GM19395 (cell line): Measurements from ENCODE around the gene TRAPPC3.
A peak's percentile ranks its signal among the peaks of the same experiment; 100 is the strongest.
"Not testable (repeated sequence)": the region's sequence is repeated elsewhere in the genome, so short reads cannot be mapped to it uniquely, and the experiment has no call there.

Experiments used
- ATAC-seq: cut with Tn5 transposase; IDR thresholded peaks from one replicate; pipeline ENCODE4 v1.9.1; 2021; ENCODE audit warnings: mild to moderate bottlenecking, moderate library complexity; ENCODE audit not compliant: unreplicated experiment

Gene TRAPPC3

DNA sequence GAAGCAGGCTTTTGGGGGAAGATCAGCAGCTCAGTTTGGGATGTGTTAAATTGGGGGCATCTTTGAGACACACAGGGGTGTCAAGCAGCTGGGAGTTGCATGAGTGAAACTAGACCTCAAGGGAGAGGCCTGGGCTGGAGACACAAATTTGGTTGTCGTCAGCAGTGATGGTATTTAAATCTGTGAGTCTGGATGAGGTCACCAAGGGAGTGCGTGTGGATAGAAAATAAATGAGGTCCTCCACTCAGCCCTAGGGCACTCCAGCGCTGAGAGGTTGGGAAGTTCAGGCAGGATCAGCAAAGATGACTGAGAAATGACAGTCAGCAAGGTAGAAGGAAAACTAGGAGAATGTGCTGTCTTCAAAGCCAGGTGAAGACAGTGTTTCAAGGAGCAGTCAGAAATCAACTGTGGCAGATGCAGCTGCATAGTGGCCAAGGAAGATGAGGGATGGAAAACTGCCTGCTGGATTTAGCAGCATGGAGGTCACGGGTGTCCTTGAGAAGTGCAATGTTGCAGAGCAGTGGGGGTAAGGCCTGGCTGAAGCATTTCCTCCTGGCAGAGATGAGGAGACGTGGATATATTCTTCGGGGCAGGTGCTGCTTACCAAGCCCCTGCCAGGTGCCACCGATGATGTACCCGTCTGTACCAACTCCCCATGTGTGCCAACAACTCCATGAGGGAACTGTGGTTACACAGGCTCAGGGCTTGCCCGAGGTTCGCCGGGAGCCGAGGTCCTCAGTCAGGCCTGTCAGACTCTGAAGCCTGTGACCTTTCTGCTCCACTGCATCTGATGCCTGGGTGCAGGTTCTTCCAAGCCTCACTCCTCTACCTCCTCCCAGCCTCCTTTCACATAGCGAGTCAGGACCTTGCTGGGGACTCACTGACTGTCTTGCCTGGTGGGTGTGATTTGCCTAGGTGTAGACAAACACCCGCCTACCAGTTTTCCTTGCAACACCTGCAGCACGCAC lies 17.9 kb upstream of the TRAPPC3 start:
- ATAC-seq, result no peak

DNA sequence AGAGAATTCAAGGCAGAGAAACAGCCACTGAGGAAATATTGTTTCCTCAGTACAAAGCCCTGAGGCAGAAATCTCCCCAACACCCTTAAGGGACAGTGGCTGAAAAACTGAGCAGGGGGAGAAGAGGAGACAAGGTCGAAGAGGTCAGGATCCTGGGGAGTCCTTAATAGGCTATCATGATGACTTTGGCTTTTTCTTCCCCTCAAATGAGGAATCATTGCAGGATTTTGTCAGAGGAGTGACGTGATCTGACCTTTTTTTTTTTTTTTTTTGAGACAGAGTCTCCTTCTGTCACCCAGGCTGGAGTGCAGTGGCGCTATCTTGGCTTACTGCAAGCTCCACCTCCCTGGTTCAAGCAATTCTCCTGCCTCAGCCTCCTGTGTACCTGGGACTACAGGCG lies 16.9 kb upstream of the TRAPPC3 start:
- no peak for ATAC-seq

DNA sequence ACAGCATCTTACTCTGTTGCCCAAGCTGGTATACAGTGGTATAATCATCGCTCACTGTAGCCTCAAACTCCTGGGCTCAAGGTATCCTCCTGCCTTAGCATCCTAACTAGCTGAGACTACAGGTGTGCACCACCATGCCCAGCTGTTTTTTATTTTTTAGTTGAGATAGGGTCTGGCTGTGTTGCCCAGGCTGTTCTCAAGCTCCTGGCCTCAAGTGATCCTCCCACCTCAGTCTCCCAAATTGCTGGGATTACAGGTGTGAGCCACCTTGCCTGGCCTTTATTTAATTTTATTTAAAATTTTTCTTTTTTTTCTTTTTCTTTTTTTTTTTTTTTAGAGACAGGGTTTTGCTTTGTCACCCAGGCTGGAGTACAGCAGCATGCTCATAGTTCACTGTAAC lies 15.9 kb upstream of the TRAPPC3 start:
- no peak for ATAC-seq

DNA sequence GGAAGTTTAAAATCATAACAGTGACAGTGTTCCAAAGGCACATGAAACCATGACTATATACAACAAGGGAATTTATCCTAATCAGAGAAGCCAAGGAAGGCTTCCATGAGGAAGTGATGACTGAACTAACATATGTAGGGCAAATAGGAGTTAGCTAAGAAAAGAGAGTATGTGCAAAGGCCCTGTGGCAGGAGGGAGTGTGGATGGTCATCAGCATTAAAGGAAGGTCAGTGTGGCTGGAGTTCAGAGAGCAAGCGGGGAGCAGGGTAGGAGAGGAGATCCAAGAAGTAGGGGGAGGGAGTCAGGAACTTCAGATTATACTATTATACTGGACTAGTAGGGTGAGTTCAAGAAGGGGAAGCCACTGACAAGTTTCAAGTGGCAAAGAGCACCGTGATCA lies 15.1 kb upstream of the TRAPPC3 start:
- no peak for ATAC-seq

DNA sequence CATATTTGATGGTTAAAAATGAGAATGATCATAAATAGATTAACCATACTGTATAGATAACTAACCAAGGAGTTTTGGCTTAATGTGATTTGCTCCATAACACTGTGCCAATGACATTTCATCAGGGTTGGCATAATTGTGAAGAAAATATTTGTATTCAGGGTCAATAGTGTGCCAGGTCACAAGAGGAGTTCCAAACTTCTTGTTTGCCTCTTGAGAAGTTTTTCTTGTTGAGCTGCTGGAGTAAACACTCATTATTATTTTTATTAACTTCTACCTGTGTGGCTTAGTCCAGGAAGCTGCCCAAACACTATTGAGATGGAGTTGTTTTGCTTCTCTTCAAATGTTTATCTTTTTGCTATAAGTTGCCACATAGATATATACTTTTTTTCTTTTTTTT lies 14.1 kb upstream of the TRAPPC3 start:
- no peak for ATAC-seq

DNA sequence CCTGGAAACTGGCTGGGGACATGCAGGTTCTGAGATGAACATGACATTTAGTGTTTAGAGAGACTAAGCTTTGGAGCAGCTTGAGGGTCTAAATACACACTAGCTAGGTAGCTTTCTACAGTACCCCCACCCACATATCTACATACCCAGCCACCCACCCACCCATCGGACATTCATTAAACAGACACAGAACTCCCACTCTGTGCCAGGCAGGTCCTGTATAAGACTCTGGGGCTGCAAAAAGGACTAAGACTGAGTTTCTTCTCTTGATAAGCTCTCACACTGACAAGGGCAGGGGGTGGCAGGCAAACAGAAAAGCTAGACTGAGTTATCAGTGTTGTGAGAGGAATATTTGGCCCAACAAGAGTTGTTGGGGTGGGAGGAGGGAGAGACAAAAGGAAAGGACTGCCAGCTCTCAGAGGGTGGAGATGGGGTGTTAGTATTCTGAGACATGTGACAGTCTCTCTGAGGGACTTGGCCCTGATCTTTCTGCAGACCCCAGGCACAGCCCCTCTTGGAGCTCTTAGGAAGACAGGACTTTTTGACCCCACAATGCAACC lies 13.5 kb upstream of the TRAPPC3 start:
- ATAC-seq, result no peak

DNA sequence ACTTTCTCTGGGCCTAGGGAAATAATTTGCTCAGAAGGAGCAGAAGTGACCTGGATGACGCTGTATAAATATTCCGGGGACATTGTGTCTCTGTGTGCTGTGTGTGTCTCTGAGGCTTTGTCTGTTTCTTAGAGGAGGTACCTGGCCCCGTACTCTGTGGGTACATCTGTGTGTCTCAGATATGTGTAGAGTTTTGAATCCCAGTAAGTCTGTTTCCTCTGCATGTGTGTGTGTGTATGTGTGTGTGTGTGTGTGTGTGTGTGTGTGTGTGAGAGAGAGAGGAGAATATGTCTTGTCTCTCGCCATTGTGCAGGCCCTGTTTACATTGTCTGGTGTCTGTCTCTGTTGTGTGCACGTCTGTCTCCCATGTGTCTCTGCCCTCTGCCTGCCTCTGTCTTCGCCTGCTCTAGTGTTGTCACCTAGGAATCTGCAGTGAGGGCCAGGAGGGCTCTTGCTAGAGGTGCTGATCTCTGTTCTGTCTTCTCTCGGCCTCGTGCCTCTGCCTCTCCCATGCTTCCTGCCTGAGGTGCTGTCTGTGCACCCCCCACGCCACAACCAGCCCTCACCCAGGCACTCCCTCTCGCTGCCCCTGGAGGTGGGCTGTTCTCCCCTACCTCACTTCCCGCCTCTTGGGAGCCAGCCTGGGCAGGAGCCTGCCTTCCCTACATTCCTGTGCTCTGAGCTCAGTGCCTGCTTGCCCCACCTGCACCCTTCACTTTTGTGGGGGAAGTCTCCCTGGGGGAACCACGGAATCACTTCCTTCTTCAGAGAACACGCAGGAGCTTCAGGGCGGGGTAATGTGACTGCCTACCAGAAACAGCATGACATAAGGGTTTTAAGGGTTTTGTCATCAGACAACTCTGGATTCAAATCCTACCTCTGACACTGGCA lies 12.6 kb upstream of the TRAPPC3 start:
- no peak for ATAC-seq

DNA sequence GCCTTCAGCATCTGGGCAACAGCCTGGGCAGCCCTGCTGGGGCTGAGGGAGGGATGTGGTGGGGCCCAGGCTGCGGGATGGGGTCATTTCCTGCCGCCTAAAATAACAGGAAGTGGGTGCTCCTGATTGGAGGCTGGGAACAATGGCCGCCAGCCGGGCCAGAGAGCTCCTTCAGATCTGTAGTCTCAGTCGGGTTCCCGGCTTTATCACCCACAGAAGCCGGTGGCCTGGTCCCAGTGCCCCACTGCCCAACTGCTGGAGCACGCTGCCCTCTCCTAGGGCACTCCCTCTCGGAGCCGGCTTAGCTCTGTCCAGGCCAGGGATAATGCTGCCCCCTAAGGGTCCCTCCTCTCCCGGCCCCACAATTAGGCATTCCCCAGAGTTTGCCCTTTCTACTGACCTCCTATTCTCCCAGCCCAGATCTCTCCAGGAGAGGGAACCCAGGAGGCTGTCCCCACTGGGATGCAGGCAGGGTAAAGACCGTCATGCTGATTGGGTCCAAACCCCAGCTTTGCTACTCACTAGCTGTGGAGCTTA lies 11.7 kb upstream of the TRAPPC3 start:
- no peak for ATAC-seq

DNA sequence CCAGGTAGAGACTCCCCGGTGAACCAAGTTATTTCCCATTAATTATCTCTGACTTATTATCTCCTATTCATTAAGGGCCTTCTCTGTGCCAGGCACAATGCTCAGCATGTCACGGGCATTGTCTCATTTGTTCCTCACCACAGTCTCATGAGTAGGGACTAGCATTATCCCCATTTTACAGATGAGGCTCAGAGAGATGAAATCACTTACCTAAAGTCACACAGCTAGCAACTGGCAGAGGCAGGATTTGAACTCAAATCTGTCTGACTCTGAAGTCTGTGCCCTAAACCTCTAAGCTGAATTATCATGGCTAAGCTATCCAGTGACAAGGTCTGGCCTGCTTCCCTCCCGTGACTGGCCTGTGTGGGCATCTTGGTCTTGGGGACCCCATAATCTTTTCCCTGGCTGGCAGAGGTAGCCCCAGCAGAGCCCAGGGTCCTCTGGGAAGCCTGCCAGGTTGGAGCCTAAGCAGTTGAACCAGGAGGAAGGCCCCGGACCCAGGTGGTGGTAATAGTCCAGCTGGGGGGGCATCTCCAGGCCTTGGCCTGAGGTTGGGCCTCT lies 11.2 kb upstream of the TRAPPC3 start:
- ATAC-seq, result no peak

DNA sequence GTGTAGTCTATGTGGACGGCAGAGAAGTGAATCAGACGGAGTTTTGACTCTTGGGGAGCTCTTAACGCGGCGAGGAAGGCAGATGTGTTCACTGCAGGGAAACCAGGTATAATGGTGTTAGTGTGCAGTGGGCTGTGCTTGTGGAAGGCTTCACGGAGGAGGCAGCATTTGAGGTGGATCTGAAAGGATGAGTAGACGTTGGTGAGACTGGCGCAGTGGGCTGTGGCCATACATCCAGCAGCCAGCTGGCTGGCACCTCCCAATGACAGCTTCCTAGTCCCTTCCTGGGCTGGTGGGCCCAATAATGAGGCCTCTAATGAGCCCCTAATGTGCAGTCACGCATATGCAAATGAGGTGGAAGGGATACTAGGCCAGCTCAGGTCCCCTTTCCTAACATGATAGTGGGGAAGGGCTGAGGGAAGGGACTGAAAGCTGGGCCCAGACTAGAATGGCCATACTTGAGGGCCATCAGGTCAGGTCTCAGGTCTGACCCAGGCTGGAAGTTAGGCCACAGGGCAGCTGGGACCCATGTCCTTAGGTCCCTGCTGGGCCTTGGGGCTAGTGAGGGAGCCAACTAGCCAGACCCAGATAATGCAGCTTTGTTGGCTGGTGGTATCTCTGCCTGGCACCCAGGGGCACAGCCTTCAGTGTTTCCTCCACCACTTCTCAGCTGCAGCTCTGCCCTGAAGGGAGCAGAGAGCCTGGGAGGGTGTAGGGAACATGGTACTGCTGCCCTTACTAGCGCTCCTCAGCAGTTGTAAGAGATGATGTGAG lies 10.5 kb upstream of the TRAPPC3 start:
- no peak for ATAC-seq

DNA sequence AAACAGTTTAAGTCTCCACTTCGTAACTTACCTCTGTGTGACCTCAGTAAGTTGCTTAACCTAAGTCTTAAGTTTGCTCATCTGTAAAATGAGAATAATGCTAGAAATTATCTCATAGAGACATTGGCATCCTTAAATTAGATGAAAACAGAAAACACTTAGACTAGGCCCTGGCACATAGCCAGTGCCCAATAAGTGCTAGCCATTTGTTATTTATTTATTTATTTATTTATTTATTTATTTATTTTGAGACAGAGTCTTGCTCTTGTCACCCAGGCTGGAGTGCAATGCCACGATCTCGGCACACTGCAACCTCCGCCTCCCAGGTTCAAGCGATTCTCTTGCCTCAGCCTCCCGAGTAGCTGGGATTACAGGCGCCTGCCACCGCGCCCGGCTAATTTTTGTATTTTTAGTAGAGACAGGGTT lies 9.6 kb upstream of the TRAPPC3 start:
- ATAC-seq, result not testable (repeated sequence)

DNA sequence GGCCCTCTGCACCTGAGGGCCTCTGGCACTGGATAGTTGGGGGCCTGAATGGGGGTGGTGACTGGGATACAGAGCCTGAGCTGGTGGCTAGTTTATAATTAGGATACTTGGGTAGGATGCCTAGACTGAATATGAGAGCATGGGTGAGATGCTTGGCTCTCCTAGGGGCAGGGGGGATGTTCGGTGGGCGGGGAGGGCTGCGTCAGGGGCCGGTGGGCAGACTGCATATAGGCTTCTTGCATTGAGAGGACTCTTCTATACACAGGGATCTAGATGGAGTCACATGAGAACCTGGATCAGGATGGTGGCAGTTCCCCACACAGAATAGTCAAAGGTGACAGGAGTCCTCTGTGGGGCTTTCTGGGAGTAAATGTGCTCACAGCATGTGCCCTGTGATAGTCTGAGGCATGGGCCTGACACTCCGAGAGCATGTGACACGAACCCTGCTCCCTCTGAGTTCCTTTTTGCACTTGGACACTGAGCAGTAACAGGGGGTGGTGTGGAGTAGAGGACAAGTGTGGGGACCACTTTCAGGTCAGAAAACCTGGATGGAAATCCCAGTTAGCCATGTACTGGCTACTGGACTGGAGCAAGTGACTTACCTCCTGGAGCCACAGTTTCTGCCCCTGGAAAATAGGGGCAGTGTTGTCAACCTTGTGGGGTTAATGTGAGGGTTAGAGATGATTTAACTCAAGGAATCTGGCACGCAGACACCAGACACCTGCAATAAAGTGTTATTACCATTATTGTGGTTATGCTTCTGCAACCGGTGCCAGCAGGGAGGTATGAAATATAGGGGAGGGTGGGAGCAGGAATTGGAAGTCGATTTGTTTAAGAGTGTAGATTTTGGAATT lies 8.9 kb upstream of the TRAPPC3 start:
- ATAC-seq, result no peak

DNA sequence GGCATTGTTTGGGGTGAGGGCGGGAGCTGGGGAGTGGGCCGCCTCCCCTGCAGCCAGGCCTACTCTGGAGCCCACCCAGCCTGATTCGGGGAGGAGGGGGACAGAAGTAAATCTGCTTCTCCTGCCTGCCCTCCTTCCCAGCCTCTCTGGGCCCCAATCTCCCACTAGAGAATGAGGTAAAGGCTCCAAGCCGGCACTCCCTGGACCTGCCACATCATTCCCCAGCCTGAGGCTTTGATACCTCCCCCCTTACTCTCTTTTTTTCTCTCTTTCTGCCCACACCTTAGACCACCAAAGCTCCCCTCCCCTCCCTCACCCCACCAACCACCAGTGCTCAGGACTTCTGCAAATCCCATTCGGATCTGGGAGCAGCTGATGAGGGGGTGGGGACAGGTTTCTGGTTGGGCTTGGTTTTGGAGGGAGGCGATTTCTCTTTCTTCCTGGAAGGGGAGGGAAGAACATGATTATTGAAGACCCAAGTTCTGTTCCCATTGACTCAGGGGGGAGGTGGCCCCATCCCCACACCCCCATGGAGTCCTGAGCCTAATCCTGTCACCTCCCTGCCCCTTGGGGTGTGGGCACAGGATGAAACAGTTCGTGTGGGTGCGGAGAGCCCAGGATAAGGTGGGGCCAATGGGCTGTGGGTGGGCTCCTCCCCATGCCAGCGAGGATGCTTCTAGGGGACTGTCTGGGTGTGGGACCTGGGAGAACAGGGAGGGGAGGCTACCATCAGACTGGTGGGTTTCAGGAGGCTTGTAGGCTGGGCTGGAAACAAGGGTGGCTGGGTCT lies 8.0 kb upstream of the TRAPPC3 start:
- no peak for ATAC-seq

DNA sequence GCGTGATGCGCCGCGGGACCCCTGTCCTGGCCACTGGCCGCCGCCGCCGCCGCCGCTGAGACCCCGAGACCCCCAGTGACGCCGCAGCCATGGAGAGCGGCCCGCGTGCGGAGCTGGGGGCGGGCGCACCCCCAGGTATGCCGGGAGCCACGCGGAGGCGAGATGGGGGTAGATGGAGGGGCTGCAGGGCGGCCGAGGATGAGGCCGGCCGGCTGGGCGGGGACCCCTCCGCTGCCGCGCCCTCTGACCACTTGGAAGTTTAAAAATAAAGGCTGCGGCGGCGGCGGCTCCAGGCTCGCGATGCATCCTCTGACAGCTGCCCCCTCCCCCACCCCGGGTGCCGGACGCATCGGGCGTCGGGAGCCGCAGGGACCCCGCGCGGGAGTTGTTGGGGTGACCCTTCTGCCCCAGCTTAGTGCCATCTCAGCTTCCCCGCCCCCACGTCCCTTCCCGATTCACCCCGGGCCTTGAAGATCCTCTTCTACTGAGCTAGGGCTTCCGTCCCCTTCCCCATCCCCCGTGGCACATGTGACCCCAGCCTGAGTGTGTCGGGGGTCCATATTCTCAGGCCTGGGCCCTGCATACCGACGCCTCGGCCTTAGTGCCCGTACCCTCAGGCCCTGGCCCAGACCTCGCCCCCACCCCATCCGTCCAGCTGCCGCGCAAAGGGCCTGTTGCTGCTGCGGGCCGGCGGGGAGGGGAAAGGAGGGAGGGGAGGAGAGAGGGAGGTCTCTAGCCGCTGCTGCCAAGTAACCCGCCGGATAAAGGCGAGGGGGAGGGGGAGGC lies 7.2 kb upstream of the TRAPPC3 start:
- peak; percentile 33 for ATAC-seq

DNA sequence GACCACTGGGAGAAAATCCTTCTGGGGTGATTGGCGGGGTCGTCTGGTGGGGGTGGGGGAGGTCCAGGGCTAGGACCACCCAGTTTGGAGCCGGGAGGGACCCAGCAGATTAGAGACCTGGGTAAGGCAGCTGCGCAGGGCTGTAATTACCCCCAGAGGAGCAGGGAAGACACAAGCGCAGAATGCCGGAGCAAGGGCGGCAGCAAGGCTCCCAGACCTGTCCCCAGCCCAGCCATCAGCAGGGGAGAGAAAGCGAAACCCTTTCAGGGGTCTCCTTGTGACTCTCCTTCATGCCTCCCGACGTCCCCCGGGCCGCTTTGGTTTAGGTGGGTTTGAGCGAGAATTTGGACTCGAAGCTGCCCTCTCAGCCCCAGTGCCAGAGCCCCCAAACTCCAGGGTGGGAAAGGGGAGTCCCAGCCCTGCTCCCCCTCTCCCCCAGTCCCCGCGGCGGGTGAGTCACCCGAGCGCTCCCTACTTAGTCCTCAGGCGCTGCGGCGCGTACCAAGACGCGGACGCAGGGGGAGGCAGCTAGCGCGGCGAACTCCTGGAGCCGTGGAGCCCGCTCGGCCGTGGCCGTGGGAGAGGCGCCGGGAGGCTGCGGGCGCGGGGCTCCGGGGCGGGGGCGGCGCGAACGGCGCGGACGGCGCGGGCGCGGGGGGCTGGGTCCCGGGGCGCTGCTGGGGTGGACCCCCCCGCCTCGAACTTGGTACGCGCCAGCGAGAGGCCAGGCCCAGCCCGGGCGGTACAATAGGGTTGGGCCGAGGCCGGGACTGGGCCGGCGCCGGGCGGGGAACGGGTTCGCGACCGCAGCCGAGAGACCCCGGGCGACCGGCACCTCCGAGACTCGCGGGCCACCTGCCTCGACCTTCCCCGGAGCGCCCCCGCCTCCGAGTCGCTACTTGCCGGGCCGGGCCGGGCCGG lies 6.4 kb upstream of the TRAPPC3 start, which contains the start of gene MAP7D1:
Gene MAP7D1, plus strand, starts transcription at position 753 of the 921 bp plus-strand sequence. CDS start 258 bp downstream, outside the sequence.
- peak; percentile 49 for ATAC-seq

DNA sequence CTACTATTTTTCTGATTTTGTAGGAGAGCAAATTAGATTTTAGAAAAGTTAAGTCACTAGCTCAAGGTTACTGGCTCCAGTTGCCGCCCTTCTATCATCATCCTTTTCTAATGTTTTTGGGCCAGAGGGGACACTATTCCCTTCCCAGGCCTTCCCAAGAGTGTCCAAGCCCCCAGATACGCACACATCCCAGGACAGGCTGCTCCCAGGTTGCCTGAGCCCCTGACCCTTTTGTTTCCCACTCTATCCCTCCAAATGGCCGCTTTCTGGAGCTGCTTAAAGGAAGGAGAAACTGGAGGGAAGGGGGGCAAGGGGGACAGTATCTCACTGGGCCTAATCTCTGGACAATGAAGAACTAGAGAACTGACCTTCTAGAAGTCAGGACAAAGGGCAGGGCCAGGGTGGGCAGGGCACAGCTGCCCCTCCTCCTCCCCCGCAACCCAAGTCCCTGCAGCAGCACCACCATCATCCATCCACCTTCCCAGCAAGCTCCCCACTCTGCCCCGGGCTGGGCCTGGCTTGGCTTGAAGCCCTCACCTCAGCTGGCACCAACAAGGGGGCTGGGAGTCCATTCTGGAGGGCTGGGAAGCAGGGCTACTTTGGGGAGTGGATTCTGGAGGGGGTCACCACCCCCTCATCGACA lies 5.6 kb upstream of the TRAPPC3 start:
- ATAC-seq, result no peak
